ENCODE data around the gene CCNY. TPM values are rescaled to one million over a fixed set of nuclear protein-coding genes. Genes with fewer than 3 reads are reported as not detected.
A peak's percentile ranks its signal among the peaks of the same experiment; 100 is the strongest.

The CCNY gene
- total RNA-seq, 2 donors from 2014 or later, result 60.5 to 65.9 TPM

GRCh38 chr10:35364808-35365207, 28.5 kb downstream of the CCNY start:
- Histone ChIP-seq H3K27me3 (ENCODE audit: control insufficient read depth, insufficient read depth, low read length, poor library complexity, severe bottlenecking) (no peaks in the 10 kb centered on the region), H3K4me3 (ENCODE audit: low read length) (no peak overlapping the region), H3K36me3 (ENCODE audit: control insufficient read depth, insufficient read depth, low read length) (no peaks in the 10 kb centered on the region), H3K9ac (ENCODE audit: extremely low read depth, low read length, poor library complexity, severe bottlenecking) (no peak overlapping the region), H3K4me1 (ENCODE audit: control insufficient read depth, insufficient read depth, low read length) (peaks cover 6% of the 10 kb centered on the region), H3K9me3 (ENCODE audit: control insufficient read depth, low read length) (no peaks in the 10 kb centered on the region), H3K27ac (ENCODE audit: low read depth, low read length) (no peak overlapping the region)
- peaks cover 2% of the 10 kb centered on the region for H3K9me3 Mint-ChIP-seq
- H3K27me3 Mint-ChIP-seq (ENCODE audit: insufficient read depth), result no peaks in the 10 kb centered on the region
- peaks cover 4% of the 10 kb centered on the region for H3K36me3 Mint-ChIP-seq (ENCODE audit: low read depth)
- DNase-seq, result no peak
- no peak for TF ChIP-seq CTCF (conservative IDR thresholded peaks at IDR 0.05)
- WGBS, 2 experiments (ENCODE audit: insufficient coverage in 1 of 2, insufficient read length in 1 of 2), result 75 to 82% methylated on average over 1 to 2 of the region's 2 CpGs
- H3K4me1 Mint-ChIP-seq, result peaks cover 13% of the 10 kb centered on the region
- H3K4me3 Mint-ChIP-seq, result no peak overlapping the region
- no peak overlapping the region for H3K27ac Mint-ChIP-seq

GRCh38 chr10:35365994-35366393, 29.7 kb downstream of the CCNY start:
- TF ChIP-seq CTCF (conservative IDR thresholded peaks at IDR 0.05), result no peak
- Histone ChIP-seq H3K27ac (ENCODE audit: low read depth, low read length) (no peak overlapping the region), H3K36me3 (ENCODE audit: control insufficient read depth, insufficient read depth, low read length) (no peaks in the 10 kb centered on the region), H3K27me3 (ENCODE audit: control insufficient read depth, insufficient read depth, low read length, poor library complexity, severe bottlenecking) (no peaks in the 10 kb centered on the region), H3K4me3 (ENCODE audit: low read length) (no peak overlapping the region), H3K9me3 (ENCODE audit: control insufficient read depth, low read length) (no peaks in the 10 kb centered on the region), H3K9ac (ENCODE audit: extremely low read depth, low read length, poor library complexity, severe bottlenecking) (no peak overlapping the region), H3K4me1 (ENCODE audit: control insufficient read depth, insufficient read depth, low read length) (peaks cover 6% of the 10 kb centered on the region)
- no peak for DNase-seq
- Mint-ChIP-seq H3K27me3 (ENCODE audit: insufficient read depth) (no peaks in the 10 kb centered on the region), H3K4me3 (no peak overlapping the region), H3K36me3 (ENCODE audit: low read depth) (peaks cover 4% of the 10 kb centered on the region), H3K9me3 (peaks cover 2% of the 10 kb centered on the region), H3K27ac (no peak overlapping the region), H3K4me1 (peaks cover 13% of the 10 kb centered on the region)
- 86% methylated on average over 1 of the region's 1 CpG; no CpG with 5 or more reads in 1 of the 2 experiments for WGBS, 2 experiments (ENCODE audit: insufficient coverage in 1 of 2, insufficient read length in 1 of 2)

- H3K9ac ChIP-seq (ENCODE audit: extremely low read depth, low read length, poor library complexity, severe bottlenecking), result no peak overlapping the region
- H3K4me3 ChIP-seq (ENCODE audit: low read length), result no peak overlapping the region
- Mint-ChIP-seq H3K36me3 (ENCODE audit: low read depth) (peaks cover under 1% of the 10 kb centered on the region), H3K9me3 (peaks cover 2% of the 10 kb centered on the region), H3K4me1 (peaks cover 13% of the 10 kb centered on the region), H3K27me3 (ENCODE audit: insufficient read depth) (no peaks in the 10 kb centered on the region), H3K27ac (no peak overlapping the region), H3K4me3 (no peak overlapping the region)
- H3K9me3 ChIP-seq (ENCODE audit: control insufficient read depth, low read length), result no peaks in the 10 kb centered on the region
- no peak overlapping the region for H3K27ac ChIP-seq (ENCODE audit: low read depth, low read length)
- DNase-seq, result peak; percentile 54
- H3K36me3 ChIP-seq (ENCODE audit: control insufficient read depth, insufficient read depth, low read length), result no peaks in the 10 kb centered on the region
- no peak for TF ChIP-seq CTCF (conservative IDR thresholded peaks at IDR 0.05)
- 92 to 93% methylated on average over 3 to 4 of the region's 4 CpGs for WGBS, 2 experiments (ENCODE audit: insufficient coverage in 1 of 2, insufficient read length in 1 of 2)
- no peaks in the 10 kb centered on the region for H3K27me3 ChIP-seq (ENCODE audit: control insufficient read depth, insufficient read depth, low read length, poor library complexity, severe bottlenecking)
- peaks cover 6% of the 10 kb centered on the region for H3K4me1 ChIP-seq (ENCODE audit: control insufficient read depth, insufficient read depth, low read length)
Observed at GRCh38 chr10:35367107-35367859, 31.0 kb downstream of the CCNY start.
